Right lobe of liver (tissue), 6 donors: ENCODE results near the gene TUBA1C. TPM values are rescaled to one million over a fixed set of nuclear protein-coding genes. Genes with fewer than 3 reads are reported as not detected.

Experiments used
- ATAC-seq, 4 donors: fragments of 200-7000 bp; cut with Tn5 transposase; one replicate each; pipeline ENCODE4 v1.9.1; 2020; ENCODE audit warnings: mild to moderate bottlenecking in 4 of 4, moderate library complexity in 4 of 4
- DNase-seq, 3 donors: peaks; one replicate each; pipeline ENCODE4 v3.0.0-alpha.2; 2020
- H3K27ac ChIP-seq, 3 donors: fragments of 200-600 bp; one replicate each; pipeline ENCODE4 v1.8.0; 2022
- H3K27me3 ChIP-seq, 2 donors: fragments of 200-600 bp; one replicate each; pipeline ENCODE4 v1.8.0; 2022
- H3K36me3 ChIP-seq, 4 donors: fragments of 200-600 bp; sonication (generic) in 1 of 4; one replicate each; pipeline versions ENCODE4 v1.5.1 to v1.8.0; 2017 to 2022; ENCODE audit warnings: control low read depth in 1 of 4
- H3K4me1 ChIP-seq, 4 donors: fragments of 200-600 bp; sonication (generic) in 1 of 4; one replicate each; pipeline versions ENCODE4 v1.5.1 to v1.8.0; 2017 to 2022; ENCODE audit warnings: control low read depth in 1 of 4
- H3K4me3 ChIP-seq, 3 donors: fragments of 200-600 bp; one replicate each; pipeline ENCODE4 v1.8.0; 2022
- H3K9me3 ChIP-seq, 4 donors: fragments of 200-600 bp; sonication (generic) in 1 of 4; one replicate each; pipeline versions ENCODE4 v1.5.1 to v1.8.0; 2017 to 2022; ENCODE audit warnings: control low read depth in 1 of 4
- POLR2A ChIP-seq: fragments of 450-650 bp; IDR thresholded peaks from one replicate; pipeline ENCODE4 v1.6.1; 2017; ENCODE audit warnings: antibody characterized with exemption, mild to moderate bottlenecking
- WGBS: methylation state at CpG from one replicate; pipeline ENCODE4 v1.1.6; 2018; ENCODE audit warnings: low coverage, low lambda C conversion rate; ENCODE audit not compliant: insufficient coverage; ENCODE audit errors: missing lambda C conversion rate; 5-methylcytosine and 5-hydroxymethylcytosine counted together
- intact Hi-C, 2 donors: fragments of 100-400 bp; cut with DNase I; formaldehyde crosslinking; loops; one replicate each; pipeline versions ENCODE4 v1.11.2 to v1.14.1; 2022
- total RNA-seq, 6 experiments: library from RNA; depleted of rRNA in 2 of 6; stranded (reverse); fragments of >200 nt in 2 of 6; fragmentation: NEBNext Ultra II Directional in 3 of 6; extraction: Animal tissue kit (Norgen Biotek cat#: 25700) in 3 of 6; gene quantifications; one replicate each; pipeline versions ENCODE4 v1.1.0 to v1.2.4, GENCODE V29; 2016 to 2023
- TF ChIP-seq, protein P1 (sequence below), 4 donors: fragments of 200-600 bp in 3 of 4; fragments of 450-650 bp in 1 of 4; IDR thresholded peaks; one replicate each; pipeline versions ENCODE4 v1.5.1 to v1.8.0; 2016 to 2022; ENCODE audit warnings: antibody characterized with exemption in 4 of 4, mild to moderate bottlenecking in 2 of 4
- donor health status: DM: no; HTN: yes; CAD: no.
- donor health status: DM: no; HTN: no; CAD: no.
- donor health status: DM: no; HTN: no; CAD: no.
- donor health status: DM: no; HTN: yes; CAD: no.
- donor health status: DM: no; HTN: yes; CAD: no.

Gene TUBA1C
- total RNA-seq, 6 experiments from 2014 or later, result 40.6 to 224 (median 68.7) TPM

DNA sequence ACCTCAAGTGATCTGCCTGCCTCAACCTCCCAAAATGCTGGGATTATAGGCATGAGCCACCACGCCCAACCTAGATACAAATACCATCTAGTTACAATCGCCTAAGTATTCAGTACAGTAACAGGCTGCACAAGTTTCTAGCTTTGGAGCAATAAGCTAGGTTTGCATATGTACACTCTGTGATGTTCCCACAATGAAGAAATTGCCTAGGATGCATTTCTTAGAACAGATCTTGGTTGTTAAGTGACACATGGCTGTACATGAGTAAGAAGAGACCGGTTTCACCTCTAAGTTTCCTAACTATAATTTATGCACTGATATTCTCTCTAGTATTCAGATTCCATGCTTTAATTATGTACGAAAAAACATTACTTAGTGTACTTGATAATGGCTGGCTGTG, 5.4 kb upstream of the TUBA1C start:
- DNase-seq, result no peak
- TF ChIP-seq POLR2A, result no peak
- TF ChIP-seq, protein P1, sequence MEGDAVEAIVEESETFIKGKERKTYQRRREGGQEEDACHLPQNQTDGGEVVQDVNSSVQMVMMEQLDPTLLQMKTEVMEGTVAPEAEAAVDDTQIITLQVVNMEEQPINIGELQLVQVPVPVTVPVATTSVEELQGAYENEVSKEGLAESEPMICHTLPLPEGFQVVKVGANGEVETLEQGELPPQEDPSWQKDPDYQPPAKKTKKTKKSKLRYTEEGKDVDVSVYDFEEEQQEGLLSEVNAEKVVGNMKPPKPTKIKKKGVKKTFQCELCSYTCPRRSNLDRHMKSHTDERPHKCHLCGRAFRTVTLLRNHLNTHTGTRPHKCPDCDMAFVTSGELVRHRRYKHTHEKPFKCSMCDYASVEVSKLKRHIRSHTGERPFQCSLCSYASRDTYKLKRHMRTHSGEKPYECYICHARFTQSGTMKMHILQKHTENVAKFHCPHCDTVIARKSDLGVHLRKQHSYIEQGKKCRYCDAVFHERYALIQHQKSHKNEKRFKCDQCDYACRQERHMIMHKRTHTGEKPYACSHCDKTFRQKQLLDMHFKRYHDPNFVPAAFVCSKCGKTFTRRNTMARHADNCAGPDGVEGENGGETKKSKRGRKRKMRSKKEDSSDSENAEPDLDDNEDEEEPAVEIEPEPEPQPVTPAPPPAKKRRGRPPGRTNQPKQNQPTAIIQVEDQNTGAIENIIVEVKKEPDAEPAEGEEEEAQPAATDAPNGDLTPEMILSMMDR (IDR thresholded peaks at IDR 0.05), result no peak
- no peak overlapping the region for H3K4me3 ChIP-seq
- H3K27me3 ChIP-seq, result no peaks in the 10 kb centered on the region
- H3K9me3 ChIP-seq, result no peaks in the 10 kb centered on the region
- no peak for ATAC-seq
- 90% methylated on average over 4 of the region's 4 CpGs for WGBS
- intact Hi-C loops, result no loop called here
- H3K36me3 ChIP-seq, result no peaks in the 10 kb centered on the region
- H3K4me1 ChIP-seq, result no peaks in the 10 kb centered on the region
- no peak overlapping the region for H3K27ac ChIP-seq

GRCh38 chr12:49260166-49260565, 4.7 kb upstream of the TUBA1C start:
- Histone ChIP-seq H3K36me3 (no peaks in the 10 kb centered on the region), H3K27me3 (no peaks in the 10 kb centered on the region), H3K9me3 (no peaks in the 10 kb centered on the region), H3K4me3 (no peak overlapping the region), H3K27ac (no peak overlapping the region), H3K4me1 (no peaks in the 10 kb centered on the region)
- DNase-seq (no peak), ATAC-seq (no peak)
- TF ChIP-seq POLR2A, result no peak
- TF ChIP-seq, protein P1 (IDR thresholded peaks at IDR 0.05), result no peak
- 34% methylated on average over 3 of the region's 3 CpGs for WGBS
- intact Hi-C loops, result no loop called here

DNA sequence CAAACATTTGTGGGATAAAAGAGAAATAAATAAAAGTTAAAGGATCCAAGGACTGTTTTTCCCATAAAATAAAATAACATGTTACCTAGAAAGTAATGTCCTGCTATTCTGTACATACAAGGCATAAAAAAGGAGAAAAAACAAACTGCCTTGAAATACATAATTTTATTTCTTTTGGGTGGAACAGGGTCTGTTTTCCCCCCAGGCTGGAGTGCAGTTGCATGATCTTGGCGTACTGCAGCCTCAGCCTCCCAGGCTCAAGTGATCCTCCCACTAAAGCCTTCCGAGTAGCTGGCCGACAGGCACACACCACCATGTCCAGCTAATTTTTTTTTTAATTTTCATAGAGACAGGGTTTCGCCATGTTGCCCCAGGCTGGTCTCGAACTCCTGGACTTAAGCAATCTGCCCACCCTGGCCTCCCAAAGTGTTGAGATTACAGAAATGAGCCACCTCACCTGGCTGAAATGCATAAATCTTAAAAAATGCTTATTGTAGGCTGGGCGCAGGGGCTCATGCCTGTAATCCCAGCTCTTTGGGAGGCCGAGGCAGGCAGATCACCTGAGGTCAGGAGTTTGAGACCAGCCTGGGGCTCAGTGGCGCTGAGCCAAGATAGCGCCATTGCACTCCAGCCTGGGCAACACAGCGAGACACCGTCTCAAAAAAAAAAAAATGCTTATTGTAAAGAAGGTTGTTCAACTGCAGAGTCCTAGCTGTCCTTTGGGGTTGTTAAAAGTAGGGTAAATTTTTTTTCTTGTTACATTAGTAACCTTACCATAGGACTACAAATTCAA, 4.1 kb upstream of the TUBA1C start:
- Histone ChIP-seq H3K9me3 (no peaks in the 10 kb centered on the region), H3K27ac (no peak overlapping the region), H3K4me3 (no peak overlapping the region), H3K27me3 (no peaks in the 10 kb centered on the region), H3K36me3 (no peaks in the 10 kb centered on the region), H3K4me1 (peaks cover 0 to 1% (median 0%) of the 10 kb centered on the region in 4 donors)
- ATAC-seq (no peak), DNase-seq (no peak)
- 82% methylated on average over 9 of the region's 11 CpGs for WGBS
- no peak for TF ChIP-seq POLR2A
- TF ChIP-seq, protein P1 (IDR thresholded peaks at IDR 0.05), result no peak
- intact Hi-C loops, result no loop called here

DNA sequence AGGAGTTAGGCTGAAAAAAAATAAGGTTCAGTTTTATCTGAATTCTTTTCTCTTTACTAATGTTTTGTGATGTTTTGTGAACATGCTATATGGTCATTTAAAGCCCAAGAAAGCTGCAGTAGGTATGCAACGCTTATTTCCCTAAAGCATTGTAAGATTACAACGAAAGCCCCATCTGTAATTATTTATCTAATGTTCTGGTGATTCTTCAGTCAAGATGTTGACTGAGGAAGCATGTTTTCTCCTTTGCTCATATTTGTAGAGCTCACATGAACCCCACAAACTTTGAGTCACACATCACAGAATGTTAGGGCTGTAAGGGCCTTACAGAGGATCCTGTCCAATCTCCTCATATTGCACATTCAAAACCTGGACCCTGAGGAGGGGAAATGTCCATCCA, 3.2 kb upstream of the TUBA1C start:
- Histone ChIP-seq H3K27ac (no peak overlapping the region), H3K9me3 (no peaks in the 10 kb centered on the region), H3K27me3 (no peaks in the 10 kb centered on the region), H3K36me3 (no peaks in the 10 kb centered on the region), H3K4me3 (no peak overlapping the region), H3K4me1 (peaks cover 0 to 9% (median 2%) of the 10 kb centered on the region in 4 donors)
- 95% methylated on average over 2 of the region's 2 CpGs for WGBS
- intact Hi-C loops, result no loop called here
- DNase-seq (no peak), ATAC-seq (no peak)
- no peak for TF ChIP-seq POLR2A
- TF ChIP-seq, protein P1 (IDR thresholded peaks at IDR 0.05), result no peak
